SIG-M5 (cell line): ENCODE measurements around the gene STRN4.
"Not testable (repeated sequence)": the region's sequence is repeated elsewhere in the genome, so short reads cannot be mapped to it uniquely, and the experiment has no call there.

ENCODE experiments used
- DNase-seq: peaks from one replicate; lab custom pipeline; 2025; lab: John Stamatoyannopoulos, UW

The STRN4 gene

DNA sequence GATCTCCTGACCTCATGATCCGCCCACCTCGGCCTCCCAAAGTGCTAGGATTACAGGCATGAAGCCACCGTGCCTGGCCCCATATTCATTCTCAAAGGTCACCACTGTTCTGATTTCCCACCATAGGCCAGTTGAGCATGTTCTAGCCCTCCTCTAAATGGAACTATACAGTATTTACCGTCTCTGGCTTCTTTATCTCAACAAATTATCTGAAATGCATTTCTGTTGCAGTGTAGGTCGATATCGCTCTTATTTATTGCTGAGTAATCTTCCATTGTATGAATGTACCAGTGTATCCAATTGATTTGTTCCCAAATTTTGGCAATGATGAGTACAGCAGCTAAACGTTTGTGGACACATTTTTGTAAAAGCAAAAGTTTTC is 26.8 kb upstream of the STRN4 start:
- no peak for DNase-seq

DNA sequence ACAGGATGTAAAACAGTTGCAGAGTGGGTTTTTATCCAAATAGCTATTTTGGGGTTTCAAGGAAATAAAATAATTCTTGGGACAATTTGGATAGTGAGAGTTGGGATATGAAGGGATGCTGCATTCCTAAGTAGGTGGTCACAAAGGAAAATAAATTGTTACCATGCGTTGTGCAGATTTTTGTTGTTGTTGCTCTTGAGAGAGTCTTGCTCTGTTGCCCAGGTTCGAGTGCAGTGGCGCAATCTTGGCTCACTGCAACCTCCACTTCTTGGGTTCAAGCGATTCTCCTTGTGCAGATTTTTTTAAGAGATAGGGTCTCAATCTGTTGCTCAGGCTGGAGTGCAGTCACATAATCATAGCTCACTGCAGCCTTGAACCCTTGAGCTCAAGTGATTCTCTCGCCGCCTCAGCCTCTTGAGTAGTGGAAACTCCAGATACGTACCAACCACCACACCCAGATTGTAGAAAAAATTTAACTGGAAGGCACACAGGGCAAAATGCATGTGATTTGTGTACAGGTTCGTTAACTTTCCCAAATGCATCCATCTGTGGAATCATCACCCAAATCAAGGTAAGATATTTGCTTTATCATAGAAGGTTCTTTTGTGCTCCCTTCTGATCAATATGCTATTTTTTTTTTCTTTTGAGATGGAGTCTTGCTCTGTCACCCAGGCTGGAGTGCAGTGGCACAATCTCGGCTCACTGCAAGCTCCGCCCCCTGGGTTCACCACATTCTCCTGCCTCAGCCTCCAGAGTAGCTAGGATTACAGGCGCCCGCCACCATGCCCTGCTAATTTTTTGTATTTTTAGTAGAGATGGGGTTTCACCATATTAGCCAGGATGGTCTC is 26.1 kb upstream of the STRN4 start:
- DNase-seq = no peak

DNA sequence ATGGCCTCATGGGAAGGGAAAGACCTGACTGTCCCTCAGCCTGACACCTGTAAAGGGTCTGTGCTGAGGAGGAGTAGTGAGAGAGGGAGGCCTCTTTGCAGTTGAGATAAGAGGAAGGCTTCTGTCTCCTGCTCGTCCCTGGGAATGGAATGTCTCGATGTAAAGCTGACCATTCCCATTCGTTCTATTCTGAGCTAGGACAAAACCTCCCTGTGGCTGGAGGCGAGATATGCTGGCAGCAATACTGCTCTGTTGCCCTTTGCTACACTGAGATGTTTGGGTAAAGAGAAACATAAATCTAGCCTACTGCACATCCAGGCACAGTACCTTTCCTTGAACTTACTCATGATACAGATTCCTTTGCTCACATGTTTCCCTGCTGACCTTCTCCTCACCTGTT is 22.5 kb upstream of the STRN4 start:
- not testable (repeated sequence) for DNase-seq

DNA sequence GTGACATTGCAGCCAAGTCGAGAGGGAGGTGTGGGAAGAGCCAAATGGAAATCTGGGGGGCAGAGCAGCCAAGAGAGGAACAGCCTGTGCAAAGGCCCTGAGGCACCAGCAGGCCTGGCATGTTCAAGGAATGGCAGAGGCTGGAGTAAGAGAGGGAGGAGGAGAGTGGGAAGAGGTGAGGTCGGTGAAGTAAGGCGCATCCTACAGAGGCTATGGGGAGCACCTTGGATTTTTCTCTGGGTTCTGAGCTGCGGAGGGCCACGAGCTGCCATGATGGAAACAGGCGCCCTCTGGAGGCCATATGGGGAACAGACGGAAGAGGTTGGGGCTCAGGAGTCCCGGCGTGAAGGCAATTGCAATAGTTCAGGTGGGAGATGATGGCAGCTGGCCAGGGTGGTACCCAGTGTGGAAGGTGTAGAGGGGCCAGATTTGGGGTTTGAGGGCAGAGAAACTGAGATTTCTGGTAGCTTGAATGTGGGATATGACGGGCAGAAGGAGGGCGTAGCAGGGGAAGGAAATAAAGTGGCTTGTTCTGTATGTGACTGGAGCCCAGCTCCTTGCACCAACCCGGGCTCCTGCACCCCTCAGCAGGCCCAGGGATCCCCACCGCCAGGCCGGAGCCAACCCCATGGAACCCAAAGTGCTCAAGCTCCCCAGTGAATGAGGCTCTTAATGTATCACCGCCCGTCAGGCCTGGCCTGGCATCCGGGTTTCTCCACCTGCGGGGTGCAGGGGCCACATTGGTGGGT is 20.5 kb upstream of the STRN4 start:
- DNase-seq = no peak

DNA sequence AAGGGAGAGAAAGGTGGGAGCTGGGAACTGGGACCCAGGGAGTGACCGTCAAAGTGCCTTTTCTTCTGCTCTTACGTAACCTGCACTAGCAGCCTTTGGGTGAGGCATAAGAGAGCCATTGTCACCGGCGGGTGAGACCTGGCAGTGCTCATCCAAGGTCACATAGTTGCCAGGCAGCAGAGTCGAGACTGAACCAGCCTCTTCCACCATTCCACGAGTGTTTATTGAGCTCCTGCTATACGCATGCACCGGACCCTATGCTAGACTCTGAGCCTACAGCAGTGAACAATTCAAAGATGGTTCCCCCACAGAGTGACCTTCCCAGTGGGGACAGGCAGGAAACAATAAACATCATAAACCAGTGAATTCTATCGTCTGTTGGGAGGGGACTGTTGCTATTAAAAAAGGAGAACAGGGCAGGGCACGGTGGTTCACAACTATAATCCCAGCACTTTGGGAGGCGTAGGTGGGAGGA is 18.6 kb upstream of the STRN4 start:
- DNase-seq = no peak

DNA sequence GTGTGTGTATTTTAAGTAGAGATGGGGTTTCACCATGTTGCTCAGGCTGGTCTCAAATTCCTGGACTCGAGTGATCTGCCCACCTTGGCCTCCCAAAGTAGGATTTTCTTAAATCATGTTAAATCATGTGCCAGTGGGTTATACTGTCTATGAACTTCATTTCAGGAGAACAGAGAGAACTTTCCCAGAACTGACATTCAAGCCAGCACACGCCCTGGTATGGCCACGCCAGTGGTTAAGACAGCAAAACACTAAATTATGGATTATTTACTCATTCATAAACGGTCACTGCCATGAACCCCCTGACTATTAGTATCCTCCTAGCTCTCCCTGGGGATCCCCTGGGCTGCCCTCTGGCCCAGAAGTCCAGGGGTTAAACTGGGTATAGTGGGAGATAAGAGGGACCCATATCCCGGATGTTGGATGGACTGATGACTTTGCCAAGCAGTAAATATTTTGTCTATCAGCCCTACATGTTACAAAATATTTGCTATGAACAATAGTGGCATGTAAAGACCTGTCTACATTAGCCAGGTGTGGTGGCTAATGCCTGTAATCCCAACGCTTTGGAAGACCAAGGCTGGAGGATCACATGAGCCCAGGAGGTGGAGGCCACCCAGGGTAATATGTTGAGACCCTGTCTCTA is 16.1 kb upstream of the STRN4 start:
- no peak for DNase-seq

DNA sequence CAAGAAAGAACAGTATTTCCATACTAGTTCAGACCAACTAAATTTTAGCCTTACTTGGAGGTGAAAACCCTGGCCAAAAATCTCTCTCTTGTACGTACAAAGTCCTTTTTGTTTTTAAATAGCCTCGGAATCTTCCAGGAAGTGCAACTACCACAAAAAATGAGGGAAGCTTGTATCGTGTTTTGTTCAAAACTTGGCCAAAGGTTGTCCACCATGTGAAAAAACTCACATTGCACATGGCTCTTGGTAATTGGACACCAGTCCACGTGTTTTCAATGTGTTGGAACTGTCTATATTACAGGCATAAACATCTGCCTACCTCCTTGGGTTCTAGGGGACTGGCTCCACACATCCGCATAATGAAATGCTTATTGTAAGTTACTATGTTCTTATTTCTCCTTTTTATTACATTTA is 15.2 kb upstream of the STRN4 start:
- no peak for DNase-seq

DNA sequence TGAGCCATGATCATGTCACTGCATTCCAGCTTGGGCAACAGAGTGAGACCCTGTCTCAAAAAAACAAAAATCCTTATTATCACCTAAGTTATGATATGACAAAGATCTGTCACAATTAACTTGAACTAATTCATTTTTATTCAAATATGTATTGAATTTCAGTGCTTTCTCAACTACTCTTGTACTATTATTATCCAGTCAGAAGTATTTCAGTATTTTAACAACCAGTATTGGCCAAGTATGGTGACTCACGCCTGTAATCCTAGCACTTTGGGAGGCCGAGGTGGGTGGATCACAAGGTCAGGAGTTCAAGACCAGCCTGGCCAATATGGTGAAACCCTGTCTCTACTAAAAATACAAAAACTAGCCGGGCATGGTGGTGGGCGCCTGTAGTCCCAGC is 14.6 kb upstream of the STRN4 start:
- not testable (repeated sequence) for DNase-seq

DNA sequence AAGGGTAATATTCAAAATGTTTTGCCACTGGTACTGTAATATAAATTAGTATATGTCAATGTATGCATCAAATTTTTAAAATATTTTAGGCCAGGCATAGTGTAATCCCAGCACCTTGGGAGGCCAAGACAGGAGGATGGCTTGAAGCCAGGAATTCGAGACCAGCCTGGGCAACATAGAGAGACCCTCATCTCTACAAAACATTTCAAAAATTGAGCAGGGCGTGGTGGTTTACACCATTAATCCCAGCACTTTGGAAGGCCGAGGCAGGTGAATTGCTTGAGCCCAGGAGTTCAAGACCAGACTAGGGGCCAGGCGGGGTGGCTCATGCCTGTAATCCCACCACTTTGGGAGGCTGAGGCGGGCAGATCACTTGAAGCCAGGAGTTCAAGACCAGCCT is 14.1 kb upstream of the STRN4 start:
- no peak for DNase-seq

DNA sequence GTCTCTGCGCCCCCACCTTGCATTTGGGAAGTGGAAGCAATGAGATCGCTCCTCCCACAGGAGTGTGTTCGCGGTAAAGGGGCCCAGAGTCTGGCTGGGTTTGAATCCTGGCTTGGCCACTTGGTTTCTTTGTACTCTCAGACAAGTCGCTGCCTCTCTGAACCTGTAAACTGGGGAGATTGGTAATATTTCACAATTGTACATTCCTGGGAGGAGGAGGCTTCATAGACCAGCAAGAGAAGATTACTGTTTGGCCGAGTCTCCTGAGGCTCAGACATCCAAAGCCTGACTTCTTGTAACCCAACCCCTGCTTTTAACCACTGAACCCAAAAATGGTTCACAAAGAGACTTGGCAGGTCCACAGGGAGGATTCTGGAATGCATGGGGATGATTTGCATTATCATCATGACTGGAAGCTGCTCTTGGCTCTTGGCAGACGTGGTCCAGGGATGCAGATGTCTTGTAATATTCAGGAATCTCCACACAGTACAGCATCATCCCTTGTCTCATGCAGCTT is 13.6 kb upstream of the STRN4 start:
- no peak for DNase-seq

DNA sequence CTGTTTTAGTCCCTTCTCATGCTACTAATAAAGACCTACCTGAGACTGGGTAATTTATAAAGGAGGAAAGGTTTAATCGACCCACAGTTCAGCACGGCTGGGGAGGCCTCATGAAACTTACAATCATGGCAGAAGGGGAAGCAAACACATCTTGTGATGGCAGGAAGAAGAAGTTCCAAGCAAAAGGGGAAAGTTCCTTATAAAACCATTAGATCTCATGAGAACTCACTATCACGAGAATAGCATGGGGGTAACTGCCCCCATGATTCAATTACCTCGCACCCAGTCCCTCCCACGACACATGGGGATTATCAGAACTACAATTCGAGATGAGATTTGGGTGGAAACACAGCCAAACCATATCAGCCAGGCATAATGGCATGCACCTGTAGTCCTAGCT is 13.0 kb upstream of the STRN4 start:
- DNase-seq = no peak

DNA sequence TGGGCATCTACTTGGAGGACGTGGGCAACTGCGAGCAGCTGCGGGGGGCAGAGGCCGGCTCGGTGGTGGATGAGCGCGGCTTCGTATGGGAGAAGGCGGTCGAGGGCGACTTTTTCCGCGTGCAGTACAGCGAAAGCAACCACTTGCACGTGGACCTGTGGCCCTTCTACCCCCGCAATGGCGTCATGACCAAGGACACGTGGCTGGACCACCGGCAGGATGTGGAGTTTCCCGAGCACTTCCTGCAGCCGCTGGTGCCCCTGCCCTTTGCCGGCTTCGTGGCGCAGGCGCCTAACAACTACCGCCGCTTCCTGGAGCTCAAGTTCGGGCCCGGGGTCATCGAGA is 10.3 kb upstream of the STRN4 start:
- DNase-seq = no peak

DNA sequence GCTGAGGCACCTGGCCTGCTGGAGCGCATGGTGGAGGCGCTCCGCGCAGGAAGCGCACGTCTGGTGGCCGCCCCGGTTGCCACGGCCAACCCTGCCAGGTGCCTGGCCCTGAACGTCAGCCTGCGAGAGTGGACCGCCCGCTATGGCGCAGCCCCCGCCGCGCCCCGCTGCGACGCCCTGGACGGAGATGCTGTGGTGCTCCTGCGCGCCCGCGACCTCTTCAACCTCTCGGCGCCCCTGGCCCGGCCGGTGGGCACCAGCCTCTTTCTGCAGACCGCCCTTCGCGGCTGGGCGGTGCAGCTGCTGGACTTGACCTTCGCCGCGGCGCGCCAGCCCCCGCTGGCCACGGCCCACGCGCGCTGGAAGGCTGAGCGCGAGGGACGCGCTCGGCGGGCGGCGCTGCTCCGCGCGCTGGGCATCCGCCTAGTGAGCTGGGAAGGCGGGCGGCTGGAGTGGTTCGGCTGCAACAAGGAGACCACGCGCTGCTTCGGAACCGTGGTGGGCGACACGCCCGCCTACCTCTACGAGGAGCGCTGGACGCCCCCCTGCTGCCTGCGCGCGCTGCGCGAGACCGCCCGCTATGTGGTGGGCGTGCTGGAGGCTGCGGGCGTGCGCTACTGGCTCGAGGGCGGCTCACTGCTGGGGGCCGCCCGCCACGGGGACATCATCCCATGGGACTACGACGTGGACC is 9.7 kb upstream of the STRN4 start:
- DNase-seq = no peak

DNA sequence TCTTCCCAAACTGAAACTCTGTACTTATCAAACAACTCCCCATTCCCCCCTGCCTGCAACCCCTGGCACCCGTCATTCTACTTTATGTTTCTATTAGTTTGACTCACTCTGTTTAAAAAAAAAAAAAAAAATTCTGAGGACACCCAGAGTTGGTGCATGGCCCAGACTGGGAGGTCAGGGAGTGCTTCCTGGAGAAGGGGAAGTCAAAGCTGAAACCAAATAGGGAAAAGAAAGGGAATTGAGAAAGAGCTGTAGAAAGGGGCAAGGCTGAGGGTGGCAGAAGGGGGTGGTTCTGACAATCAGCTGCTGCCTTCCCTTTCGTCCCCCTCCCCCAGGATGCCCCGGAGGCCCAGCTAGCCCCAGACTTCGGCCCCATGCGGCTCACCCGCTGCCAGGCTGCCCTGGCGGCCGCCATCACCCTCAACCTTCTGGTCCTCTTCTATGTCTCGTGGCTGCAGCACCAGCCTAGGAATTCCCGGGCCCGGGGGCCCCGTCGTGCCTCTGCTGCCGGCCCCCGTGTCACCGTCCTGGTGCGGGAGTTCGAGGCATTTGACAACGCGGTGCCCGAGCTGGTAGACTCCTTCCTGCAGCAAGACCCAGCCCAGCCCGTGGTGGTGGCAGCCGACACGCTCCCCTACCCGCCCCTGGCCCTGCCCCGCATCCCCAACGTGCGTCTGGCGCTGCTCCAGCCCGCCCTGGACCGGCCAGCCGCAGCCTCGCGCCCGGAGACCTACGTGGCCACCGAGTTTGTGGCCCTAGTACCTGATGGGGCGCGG is 9.0 kb upstream of the STRN4 start:
- DNase-seq = no peak

DNA sequence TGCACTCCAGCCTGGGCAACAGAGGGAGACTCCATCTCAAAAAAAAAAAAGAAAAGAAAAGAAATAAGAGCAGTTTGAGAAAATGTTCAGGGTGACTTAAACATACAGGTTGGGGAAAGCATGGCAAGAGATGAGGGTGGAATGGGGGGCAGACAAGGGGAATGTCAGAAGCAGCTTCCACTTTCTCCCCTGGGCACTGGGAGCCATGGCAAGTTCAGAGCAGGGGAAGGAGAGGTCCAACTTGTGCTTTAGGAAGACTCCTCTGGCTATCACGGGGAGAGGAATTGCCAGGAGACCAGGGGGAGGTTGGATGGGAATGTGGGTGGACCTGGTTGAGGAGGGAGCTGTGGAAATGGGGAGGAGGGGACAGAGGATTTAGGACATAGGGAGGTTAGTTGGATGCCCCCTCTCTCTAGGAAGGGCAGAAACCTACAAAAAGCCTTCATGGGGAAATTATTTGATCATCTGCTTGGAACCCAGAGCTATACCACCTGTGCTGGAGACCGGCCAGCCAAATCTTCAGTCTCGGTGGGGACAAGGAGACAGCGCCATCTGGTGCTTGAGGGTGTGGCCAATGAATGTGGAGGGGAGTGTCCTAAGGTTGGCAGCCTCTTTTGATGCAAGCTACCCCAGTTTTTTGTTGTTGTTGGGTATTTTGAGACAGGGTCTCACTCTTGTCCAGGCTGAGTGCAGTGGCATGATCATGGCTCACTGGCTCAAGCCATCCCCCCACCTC is 7.3 kb upstream of the STRN4 start:
- no peak for DNase-seq

DNA sequence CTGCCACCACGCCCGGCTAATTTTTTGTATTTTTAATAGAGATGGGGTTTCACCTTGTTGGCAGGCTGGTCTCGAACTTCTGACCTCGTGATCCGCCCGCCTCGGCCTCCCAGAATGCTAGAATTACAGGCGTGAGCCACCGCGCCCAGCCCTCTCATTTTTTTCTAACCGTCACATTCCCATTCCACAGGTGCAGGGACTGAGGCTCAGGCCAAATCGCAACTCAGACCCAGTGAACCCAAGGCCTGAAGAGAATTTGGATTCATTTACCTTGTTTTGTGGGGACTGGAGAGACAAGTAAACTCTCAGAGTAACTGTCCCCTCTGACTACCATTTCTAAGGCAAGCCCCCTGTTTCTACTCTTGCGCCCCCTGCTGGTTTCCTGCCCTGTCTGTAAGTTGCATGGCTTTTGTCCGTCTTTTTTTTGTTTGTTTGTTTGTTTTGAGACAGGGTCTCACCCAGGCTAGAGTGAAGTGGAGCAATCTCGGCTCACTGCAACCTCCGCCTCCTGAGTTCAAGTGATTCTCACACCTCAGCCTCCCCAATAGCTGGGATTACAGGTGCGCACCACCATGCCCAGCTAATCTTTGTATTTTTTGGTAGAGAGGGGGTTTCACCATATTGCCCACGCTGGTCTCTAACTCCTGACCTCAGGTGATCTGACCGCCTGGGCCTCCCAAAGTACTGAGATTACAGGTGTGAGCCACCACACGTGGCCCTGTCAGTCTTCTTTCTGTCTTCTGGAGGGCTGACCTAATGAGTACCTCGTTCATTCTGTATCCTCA is 2.3 kb upstream of the STRN4 start:
- DNase-seq = no peak

DNA sequence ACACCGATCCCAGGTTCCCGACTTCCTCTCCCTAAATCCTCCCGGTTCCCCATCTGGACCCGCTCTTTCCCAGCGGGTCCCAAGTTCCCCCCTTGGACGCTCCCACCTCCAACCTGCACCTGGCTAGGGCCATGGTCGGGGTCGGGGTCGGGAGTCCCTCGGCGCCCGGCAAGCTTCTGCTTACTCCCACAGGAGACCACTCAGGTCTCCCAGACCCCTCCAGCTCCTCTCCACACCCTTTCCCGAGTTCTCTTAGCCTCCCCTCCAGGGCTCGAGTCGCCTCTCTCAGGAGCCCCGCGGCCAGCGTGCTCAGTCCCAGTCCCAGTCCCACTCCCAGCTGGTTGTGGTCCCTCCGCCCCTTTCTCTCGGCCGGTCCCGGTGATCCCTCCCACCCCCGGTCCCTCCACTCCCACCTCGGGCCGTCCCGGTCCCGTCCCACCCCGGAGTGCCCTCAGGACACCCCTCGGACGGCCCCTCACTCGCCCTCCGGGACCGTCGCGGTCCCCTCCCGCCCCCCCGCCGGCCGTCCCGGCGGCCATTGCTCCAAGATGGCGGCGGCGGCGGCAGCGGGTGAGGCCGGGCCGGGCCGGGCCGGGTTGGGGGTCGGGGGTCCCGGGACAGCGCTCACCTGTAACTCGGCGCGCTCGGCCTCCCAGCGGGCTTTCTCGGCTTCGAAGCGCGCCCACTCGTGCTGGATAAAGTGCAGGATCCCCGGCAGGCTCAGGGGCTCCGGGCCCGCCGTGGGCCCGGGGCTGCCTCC is 549 bp downstream of the STRN4 start, which contains the start of gene FKRP:
TSS of gene FKRP (plus strand) at position 537 of the 760 bp plus-strand sequence. CDS start 9,394 bp downstream, outside the sequence.
- DNase-seq = no peak

DNA sequence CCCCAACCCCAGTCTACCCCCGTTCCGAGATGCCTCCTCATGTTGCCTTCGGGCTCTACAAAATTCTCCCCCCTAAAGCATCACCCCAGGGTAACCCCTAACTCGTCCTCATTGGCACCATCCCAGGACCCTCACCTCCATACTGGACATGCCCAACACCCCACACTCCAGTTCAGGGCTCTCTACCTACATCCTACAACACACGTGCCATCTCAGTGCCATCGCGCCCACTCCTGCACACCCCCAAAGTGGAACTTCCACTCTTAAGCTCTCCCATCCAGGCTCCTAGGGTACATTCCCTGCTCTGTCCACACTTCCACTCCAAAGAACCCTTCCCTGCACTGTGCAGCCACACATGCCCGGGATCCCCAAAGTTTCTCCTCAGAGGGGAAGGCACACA is 1.2 kb downstream of the STRN4 start:
- no peak for DNase-seq
